HG03469 (cell line): Measurements from ENCODE around the gene BDH1.

Experiments used
- ATAC-seq: cut with Tn5 transposase; IDR thresholded peaks from one replicate; pipeline ENCODE4 v1.9.1; 2021; ENCODE audit warnings: mild to moderate bottlenecking, moderate library complexity, moderate number of reproducible peaks; ENCODE audit not compliant: unreplicated experiment

BDH1 gene

DNA sequence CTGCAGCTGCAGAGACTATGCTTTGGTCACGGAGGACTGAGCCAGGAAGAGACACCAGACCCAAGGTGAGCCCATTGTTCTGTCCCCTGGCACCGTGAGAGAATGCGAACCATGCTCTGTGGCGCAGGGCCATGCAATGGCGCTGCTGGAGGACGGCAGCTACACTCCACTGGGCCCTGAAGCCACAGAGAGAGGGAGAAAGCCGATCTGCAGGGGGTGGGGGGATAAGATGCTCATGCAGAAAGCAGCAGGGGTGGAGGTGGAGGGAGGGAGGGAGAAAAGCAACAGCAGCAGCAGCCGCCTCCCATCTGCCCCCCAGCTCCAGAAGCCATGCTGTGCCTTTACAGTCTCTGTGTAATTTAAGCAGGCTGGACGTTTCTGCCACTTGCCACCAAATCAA lies 5.3 kb downstream of the BDH1 start:
- no peak for ATAC-seq

DNA sequence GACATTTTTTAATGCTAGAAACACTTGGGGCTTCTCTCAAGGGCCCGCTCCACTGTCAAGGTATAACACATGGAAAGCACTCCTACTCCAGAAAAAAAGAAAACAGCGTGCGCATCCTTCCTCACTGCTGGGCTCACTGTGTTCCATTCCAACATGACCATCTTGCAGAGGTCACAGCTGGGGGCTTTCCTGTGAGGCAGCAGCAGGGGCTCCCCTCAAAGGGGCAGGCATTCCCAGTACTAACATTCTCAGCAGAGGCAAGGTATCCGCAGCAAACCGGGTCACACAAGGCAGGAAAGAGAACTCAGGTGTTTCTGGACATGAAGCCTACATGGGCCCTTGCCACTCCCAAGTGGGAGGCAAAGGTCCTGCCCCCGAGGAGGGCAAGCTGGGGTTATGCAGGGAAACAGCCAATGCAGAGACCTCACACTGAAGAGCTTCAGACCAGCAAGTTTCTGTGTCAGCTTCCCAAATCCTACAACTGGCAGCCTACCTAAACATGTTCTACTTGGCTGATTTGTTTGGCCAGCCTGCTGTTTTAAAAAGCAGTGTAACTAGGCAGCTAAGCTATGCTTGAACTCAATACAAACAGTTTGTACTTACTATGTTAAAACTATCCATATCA lies 6.4 kb downstream of the BDH1 start:
- no peak for ATAC-seq

DNA sequence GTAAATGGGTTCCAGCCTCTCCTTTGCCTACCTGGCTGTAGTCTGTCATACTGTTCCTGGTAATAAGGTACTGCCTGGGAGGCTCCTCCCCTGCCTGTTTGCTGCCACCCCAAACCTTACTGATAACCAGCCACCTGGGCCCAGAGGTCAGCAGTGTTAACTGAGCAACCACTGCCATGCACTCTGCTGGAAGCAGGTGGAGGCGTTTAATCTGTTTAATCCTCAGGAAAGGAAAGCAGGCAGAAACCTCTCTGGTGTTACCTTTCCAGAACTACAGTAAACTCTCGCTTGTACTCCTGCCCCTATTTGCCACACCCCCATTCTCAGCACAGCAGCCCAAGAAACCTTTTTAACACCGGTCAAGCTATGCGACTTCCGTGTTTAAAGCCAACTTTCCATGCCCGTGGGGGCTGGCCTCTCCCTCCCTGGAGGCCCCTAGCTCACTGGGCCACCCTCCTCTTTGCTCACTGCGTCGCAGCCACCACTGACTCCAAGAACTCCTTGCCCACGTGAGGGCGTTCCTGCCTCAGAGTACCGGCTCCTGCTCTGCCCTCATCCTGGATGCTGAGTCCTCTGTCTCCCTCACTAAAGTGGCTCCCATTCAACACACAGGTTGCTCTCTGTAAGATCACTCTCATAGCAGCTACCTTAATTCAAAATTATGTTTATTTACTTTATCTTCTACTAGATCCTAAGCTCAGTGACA lies 8.3 kb downstream of the BDH1 start:
- no peak for ATAC-seq

DNA sequence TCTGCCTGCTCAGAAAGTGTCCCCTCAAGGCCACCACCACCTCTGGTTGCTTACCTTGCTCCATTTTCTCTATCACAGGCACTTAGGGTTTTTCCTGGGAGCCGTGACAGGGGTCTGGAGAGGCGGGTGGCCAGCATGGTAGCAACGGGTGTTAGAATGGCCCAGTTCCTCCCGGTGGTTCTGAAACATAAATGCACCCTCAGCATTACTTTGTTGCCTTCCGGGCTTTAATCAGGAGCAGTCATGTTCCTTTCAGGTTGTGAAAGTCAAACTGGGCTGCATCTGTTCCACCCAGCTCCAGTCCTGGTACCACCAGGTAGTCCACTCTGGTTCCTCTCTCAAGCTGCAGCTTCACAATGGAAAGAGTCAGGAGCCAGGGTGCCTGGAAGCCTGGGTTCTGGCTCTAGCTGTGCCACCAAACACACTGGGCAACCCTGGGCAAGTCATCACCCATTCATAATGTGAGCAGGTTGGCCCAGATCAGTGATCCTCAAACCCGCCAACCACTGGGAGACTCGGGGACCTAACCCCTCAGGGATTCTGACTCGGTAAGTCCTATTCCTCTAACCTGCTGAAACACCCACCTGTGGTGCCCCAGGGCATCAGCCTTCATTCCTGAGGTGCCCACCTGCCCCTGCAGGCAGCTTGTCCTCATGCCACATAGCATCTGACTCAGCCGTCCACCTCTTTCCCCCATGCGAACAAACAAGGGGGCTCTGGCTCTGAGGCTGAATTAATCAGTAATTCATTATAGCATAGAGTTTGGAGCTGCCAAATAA lies 9.3 kb downstream of the BDH1 start:
- no peak for ATAC-seq

DNA sequence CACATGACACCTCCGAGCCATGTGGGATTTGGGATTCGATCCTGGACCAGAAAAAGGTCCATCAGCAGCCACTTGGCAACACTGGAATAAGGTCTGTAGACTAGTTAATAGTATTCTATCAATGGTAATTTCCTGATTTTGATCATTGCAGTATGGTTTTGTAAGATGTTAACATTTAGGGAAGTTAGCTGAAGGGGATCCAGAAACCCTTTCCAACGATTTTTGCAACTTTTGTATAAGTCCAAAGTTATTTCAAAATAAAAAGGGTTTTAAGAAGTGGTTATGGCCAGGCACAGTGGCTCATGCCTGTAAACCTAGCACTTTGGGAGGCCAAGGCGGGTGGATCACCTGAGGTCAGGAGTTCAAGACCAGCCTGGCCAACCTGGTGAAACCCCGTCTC lies 10.2 kb downstream of the BDH1 start:
- no peak for ATAC-seq

DNA sequence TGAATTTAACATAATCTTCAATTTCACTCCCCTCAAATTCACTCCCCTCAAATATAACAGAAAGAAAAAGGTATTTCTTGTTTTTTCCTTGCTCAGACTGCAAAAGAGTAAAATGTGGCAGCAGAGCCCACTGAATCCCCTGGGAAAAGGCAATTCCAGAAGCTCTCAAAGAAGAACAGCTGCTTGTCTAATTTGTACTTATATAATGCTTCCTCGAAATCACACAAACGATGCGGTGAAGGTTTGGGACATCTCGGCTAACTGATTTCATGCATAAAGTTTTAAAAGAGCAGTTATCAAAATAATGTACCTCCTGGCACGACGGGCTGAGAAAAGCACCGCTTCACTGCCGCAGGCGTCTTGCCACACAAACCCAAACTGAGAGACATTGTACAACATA lies 10.7 kb downstream of the BDH1 start:
- ATAC-seq, result no peak

DNA sequence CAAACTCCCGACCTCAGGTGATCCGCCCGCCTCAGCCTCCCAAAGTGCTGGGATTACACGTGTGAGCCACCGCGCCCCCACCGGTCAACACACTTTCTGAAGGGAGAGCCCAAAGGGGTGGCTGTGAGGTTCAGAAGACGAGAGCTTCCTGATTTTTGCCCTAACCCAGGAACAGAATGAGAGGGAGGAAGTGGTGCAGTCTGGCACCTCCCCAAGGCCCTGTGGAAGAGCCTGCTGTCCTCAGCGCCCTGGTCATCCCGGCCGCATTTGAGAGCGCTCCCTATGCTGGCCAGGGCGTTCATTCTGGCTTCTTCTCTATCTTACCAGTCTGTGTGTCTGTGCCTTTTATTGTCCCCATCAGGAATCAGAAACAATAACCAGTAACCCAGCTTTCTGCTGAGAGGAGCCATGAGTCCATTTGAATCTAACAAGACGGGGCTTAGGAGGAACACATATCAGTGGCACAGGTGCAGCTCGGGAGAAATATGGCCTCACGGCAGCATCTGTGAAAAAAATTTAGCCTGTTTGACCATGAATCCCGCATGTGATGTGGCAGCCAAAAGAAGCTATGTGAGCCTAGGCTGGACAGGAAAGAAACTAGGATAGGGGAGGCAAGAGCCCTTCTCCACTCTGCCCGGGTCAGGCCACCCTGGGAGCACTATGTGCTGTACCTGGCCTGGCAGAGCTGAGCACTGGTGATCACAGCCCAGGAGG lies 12.9 kb downstream of the BDH1 start:
- ATAC-seq, result no peak

DNA sequence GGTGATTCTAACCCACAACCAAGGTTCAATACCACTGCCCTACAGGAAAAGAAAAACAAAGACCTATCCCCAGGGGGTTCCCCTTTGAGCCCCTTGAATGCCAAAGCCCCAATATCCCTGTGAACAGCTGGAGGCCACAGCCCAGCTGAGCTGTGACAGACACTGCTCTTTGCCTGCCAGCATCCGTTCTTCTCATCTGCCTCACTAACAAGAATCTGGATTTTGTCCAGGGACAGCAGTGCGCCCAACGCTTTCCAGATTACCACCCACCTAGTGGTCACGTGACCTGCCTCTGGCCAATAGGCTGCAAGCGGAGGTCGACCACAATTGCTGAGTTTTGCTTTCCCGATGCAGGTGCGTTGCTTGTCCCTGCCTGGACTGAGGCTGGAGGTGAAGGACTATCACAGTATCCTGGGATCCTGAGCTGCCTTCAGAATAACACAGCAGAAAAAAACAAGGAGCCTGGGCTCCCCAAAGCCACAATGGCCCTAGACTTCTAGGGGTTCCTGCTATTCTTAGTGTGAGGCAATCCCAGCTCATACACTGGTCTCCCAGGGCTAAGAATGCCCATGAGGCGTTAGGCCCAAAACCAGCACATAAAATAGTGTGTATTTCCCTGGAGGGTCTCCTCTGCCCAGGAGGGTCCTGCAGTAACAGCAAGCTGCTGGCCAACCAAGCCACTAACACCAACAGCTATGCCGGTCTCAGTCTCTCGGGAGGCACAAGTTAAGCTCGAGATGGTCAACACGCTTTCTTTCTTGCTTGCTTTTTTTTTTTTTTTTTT lies 13.8 kb downstream of the BDH1 start:
- no peak for ATAC-seq

DNA sequence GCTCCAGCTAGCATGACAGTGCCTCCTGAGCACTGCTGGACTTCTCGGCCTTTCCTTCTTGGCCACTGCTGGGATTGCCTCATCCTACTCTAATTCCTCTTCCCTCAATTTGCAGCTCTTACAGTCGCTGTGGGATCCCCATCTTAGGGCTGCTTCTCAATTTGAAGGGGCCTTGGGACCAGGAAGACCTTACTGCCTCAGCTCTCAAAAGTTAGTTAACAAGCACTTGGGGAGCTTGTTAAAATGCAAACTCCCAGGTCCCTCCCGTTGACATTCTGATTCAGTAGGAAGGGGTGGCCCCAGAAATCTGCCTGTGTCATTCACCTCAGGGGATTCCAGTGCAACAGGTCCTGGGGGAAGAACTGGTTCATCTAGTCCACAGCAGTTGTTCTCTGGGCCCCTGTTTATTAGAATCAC lies 14.8 kb downstream of the BDH1 start:
- ATAC-seq, result no peak

DNA sequence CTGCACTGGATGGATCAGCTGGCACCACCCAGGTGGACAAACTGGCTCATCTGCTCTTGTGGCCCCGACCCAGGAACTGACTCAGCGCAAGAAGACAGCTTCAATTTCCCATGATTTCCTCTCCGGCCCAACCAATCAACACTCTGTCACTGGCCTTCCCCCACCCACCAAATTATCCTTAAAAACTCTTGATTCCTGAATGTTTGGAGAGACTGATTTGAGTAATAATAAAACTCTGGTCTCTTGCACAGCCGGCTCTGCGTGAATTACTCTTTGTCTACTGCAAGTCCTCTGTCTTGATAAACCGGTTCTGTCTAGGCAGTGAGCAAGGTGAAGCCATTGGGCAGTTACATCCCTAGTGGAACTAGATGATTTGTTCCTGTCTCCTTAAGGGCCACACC lies 16.1 kb downstream of the BDH1 start:
- no peak for ATAC-seq

DNA sequence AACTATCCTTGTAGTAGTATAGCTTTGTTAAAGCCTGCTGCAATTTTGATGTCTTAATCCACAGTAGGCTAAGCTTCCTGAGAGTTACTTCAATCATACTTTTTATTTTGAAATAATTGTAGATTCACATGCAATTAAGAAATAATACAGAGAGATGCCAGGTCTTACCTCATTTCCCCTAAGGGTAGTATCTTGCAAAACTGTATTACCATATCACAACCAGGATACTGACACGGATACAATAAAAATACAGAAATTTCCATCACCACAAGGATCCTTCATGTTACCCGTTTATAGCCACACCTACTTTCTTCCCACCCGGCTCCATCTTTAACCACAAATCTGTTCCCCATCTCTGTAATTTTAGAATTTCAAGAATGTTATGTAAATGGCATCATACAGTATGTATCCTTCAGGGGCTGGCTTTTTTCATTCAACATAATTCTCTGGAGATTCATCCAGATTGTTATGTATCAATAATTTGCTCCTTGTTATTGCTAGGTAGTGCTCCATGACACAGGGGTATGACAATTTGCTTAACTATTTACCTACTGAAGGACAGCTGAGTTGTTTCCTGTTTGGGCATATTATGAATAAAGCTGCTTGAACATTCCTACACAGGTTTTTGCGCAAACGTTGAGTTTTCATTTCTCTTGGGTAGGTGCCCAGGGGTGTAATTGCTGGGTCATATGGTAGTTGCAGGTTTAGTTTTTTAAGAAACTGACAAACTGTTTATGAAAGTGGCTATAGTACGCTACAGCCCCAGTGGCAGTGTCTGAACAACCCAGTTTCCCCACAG lies 21.6 kb downstream of the BDH1 start:
- no peak for ATAC-seq

DNA sequence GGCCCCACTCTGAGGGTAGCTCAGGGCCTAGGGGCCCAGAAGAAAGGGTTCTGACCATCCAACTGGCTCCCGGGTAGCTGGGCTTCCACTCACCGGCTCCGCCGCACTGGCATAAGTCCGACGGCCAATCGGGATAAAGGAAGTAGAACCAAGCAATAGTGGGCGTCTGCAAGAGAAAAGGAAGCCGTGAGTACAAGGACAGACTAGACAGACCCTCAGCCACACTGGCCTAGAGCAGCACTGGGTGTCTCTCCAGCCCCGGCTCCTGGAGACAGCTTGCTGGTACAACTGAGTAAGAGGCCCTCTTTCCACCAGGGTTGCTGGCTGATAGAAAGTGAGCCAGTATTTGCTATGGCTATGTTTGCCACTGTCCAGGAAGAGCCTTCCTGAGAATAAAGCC lies 22.4 kb downstream of the BDH1 start:
- ATAC-seq, result no peak

DNA sequence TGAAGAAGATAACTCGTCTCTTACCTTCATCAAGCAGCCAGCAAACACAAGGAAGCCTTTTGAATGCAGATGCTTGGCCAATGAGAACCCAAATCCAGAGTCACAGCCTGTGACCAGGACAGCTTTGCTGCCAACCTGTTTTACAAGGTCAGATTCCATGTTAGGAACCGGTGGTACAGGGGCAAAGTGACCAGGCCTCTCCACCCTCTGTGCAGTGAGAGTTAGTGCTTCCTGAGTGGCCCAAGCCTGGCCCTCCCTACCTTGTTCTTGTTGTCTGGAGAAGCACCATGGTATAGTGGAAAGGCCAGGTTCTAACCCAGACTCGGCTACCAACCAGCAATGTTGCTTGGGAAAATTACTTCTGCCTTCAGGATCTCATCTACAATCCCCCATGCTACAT lies 23.4 kb downstream of the BDH1 start:
- no peak for ATAC-seq

DNA sequence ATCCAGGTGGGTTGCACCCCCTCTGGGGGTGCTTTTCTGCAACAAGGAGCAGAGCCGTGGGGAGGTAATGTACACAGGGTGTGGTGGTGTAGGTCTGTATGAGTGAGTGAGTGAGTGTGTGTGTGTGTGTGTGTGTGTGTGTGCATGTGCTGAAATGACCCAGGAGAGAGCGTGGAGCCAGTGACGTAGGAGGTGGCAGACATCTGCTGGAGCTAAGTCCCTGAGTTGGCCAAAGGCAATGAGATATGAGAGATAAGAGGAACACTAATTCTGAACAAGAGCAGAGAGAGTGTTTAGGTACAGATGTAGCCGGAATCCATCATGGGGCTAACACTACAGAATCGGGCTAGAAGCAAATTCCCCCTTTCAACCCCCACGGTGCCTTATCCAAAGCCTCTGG lies 27.6 kb downstream of the BDH1 start:
- ATAC-seq, result no peak

DNA sequence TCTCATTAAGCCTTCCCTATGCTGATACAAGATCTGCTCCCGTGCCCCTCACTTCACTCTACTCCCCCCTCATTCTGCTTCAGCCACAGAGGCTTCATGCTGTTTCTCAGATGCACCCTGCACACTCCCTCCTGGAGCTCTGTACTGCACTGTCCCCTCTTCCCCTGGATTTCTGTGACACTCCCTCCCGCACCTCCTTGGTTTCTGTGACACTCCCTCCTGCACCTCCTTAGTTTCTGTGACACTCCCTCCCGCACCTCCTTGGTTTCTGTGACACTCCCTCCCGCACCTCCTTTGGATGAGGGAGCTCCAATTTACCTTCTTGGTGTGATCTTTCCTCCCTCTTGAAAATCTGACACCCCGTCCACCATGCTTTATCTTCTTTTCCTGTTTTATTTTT lies 28.2 kb downstream of the BDH1 start:
- no peak for ATAC-seq

DNA sequence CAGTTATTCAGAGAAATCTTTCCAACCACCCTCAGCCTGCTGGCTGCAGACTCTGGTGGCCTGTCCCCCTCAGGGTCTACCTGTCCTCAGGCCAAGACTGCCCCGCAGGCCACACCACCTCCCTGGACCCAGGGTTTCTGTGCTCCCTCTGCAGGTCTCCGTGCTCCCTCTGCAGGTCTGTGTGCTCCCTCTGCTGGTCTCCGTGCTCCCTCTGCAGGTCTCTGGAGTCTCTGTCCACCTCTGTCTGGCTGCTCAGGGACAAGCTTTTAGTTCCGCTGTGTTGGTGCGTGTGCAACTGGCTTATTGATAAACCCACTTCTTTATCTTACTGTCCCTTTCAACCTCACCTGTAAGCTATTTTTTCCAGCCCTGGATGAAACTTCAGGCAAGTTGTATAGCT lies 30.1 kb downstream of the BDH1 start:
- ATAC-seq, result no peak

DNA sequence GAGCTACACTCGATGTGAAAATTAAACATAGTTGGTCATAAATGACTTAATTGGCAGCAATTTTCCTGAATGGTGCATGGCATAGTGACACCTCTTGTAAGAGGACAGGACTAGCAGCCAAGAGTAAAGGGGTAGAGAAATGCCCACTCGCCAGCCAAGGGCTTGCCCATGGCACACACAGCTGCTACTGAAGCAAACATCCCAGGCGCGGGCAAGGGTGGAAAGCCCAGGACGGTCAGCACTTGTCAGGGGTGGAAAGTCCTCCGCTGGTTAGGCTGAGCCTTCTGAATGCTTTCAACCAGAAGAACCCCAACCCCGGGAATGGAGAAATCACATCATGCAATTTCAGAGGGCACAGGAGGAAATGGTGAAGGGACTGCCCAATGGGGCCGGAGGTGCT lies 31.6 kb downstream of the BDH1 start:
- ATAC-seq, result no peak

DNA sequence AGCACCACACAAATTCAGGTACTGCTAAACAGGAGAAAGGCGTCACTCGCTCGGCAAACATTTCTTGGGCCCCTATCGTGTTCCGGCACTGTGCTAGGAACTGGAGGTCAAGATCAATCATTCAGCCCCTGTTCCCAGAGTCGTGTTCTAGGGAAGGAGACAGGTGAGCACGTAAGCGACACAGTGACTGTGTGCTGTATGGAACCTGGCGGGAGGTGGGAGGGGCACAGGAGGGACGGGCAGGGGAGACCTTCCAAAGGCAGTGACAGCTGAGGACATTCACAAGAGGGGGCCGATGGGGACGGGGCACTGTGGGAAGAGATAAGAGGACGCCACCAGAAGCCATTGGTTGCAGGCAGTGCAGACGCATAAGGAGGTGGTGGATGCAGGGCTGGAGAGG lies 32.2 kb downstream of the BDH1 start:
- ATAC-seq, result no peak

DNA sequence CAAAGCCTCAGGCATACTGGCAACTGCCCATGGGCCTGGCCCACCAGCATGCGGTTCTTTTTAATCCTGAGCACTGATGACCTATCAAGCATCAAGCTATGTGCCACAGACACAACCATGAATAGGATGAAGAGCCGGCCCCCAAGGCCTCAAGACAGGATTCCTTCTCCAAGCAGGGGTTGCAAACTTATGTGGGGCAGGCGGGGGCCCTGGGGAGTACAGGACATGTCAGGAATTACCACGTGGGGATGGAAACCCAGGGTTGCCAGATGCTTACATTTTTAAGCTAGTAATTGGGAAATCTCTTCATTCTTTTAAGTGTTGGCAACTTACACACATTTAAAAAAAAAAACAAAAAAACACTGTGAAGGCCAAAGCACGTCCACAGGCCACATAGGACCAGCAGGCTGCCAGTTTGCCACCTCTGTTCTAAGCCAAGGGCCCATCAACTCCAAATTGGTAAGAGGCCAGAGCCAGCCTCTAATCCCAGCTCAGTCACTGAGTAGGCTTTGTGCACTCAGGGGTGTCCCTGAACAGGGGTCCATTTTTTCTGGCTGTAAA lies 32.8 kb downstream of the BDH1 start:
- ATAC-seq, result no peak
